GM12801 (cell line): ENCODE data around the gene SART1.
A peak's percentile ranks its signal among the peaks of the same experiment; 100 is the strongest.

ENCODE experiments used
- TF ChIP-seq, protein P1 (sequence below): IDR thresholded peaks from one replicate; pipeline ENCODE4 v1.5.1; 2011; ENCODE audit warnings: control low read depth; ENCODE audit not compliant: insufficient read length; ENCODE audit errors: extremely low read depth

The SART1 gene

GRCh38 chr11:65987336-65987735, 25.8 kb downstream of the SART1 start:
- TF ChIP-seq, protein P1, sequence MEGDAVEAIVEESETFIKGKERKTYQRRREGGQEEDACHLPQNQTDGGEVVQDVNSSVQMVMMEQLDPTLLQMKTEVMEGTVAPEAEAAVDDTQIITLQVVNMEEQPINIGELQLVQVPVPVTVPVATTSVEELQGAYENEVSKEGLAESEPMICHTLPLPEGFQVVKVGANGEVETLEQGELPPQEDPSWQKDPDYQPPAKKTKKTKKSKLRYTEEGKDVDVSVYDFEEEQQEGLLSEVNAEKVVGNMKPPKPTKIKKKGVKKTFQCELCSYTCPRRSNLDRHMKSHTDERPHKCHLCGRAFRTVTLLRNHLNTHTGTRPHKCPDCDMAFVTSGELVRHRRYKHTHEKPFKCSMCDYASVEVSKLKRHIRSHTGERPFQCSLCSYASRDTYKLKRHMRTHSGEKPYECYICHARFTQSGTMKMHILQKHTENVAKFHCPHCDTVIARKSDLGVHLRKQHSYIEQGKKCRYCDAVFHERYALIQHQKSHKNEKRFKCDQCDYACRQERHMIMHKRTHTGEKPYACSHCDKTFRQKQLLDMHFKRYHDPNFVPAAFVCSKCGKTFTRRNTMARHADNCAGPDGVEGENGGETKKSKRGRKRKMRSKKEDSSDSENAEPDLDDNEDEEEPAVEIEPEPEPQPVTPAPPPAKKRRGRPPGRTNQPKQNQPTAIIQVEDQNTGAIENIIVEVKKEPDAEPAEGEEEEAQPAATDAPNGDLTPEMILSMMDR = no peak

GRCh38 chr11:65988791-65989592, 27.5 kb downstream of the SART1 start:
- TF ChIP-seq, protein P1 = peak; percentile 100

DNA sequence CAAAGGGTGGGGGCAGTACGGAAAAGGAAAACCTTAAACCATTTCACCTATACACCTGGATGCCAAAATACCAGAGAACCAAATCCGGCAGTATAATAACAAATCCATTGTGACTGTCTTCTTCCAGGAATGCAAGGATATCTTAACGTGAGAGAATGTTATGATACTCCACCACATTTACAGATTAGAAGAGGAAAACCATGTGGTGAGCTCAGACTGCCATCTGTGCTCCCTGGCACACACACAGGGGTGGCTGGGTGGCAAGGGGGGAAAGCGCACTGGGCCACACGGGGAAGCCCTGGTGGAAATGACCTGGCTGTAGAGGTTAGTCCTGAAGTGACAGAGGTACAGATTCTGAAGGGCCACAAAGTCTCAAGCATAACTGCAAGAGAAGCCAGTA, 30.5 kb downstream of the SART1 start:
- TF ChIP-seq, protein P1 = no peak

DNA sequence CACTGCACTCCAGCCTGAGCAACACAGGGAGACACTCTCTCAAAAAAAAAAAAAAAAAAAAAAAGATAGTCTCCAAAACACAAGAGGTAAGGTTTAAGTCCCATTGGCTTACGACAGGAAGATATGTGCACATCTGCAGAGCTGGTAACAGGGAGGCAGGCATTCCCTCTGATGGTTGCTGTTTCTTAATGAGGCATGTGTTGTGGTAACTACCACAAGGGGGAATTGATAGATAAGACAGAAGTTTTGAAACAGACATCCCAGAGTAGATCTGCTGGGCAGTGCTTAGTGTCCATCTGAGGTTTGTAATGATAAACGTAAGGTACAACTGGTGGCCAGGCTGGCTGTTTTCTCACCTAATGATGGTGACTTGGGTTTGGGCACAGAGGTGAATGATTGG, 35.8 kb downstream of the SART1 start:
- TF ChIP-seq, protein P1 = no peak

GRCh38 chr11:66001942-66002647, 40.6 kb downstream of the SART1 start, which contains the start of the genes BANF1 and EIF1AD:
Gene BANF1, plus strand, starts transcription at chr11:66002503. Its CDS starts 748 bp downstream, at chr11:66003251.
Gene EIF1AD, minus strand, starts transcription at chr11:66002157. Its CDS starts 1,768 bp downstream, at chr11:66000389.
- TF ChIP-seq, protein P1 = no peak

DNA sequence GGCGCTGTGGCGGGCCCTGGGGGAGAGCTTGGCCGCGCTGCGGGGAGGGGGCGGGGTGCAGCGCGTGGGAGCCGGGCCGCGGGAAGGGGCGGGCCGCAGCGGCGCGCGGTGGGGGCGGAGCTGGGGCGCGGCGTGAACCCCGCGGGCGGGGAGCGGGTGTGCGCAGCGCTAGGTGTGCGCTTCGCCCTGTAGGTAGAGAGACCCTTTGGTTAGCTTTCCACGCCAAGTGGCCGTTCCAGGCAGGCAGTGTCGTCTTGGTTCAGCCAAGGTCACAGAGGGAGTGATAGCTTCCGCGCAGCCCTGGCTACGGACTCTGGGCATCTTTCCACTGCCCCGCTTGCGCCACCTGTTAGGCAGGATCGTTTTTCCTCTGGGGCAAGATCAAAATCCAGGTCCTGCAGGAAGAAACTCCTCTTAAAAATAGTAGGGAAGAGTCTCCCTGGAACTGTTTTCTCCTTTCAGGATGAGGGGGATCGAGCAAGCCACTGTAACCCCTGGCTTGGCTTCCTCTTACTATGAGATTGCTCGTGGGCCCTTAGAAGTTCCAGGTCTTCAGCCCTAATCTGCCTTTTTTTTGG, 41.2 kb downstream of the SART1 start:
- TF ChIP-seq, protein P1 = no peak

DNA sequence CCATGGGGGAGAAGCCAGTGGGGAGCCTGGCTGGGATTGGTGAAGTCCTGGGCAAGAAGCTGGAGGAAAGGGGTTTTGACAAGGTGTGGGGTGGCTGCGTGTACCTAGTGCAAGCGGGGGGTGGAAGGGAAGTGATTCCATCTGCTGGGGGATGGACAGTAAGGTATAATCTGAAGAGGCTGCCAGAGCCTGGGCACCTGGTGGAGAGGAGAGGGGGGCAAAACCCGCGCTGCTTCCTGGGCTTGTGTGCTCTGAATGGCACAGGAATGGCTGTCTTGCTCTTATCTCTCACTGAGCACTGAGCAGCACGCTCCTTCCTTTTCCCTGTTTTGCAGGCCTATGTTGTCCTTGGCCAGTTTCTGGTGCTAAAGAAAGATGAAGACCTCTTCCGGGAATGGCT, 41.8 kb downstream of the SART1 start:
- TF ChIP-seq, protein P1 = no peak
